Measurements from ENCODE around the gene POU6F2. TPM values are rescaled to one million over a fixed set of nuclear protein-coding genes. Genes with fewer than 3 reads are reported as not detected.
"Not testable (repeated sequence)": the region's sequence is repeated elsewhere in the genome, so short reads cannot be mapped to it uniquely, and the experiment has no call there.

The POU6F2 gene
- total and polyA plus RNA-seq, 12 donors, result 0.03 to 0.31 (median 0.19) TPM; not detected in 9

GRCh38 chr7:39321909-39322498, 344.3 kb downstream of the POU6F2 start:
- TF ChIP-seq POLR2A (IDR thresholded peaks at IDR 0.05), result no peak
- TF ChIP-seq, protein P1, sequence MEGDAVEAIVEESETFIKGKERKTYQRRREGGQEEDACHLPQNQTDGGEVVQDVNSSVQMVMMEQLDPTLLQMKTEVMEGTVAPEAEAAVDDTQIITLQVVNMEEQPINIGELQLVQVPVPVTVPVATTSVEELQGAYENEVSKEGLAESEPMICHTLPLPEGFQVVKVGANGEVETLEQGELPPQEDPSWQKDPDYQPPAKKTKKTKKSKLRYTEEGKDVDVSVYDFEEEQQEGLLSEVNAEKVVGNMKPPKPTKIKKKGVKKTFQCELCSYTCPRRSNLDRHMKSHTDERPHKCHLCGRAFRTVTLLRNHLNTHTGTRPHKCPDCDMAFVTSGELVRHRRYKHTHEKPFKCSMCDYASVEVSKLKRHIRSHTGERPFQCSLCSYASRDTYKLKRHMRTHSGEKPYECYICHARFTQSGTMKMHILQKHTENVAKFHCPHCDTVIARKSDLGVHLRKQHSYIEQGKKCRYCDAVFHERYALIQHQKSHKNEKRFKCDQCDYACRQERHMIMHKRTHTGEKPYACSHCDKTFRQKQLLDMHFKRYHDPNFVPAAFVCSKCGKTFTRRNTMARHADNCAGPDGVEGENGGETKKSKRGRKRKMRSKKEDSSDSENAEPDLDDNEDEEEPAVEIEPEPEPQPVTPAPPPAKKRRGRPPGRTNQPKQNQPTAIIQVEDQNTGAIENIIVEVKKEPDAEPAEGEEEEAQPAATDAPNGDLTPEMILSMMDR (IDR thresholded peaks at IDR 0.05), result no peak
- Histone ChIP-seq H3K27me3 (no peaks in the 10 kb centered on the region), H3K4me1 (replicated peaks in 1 of 2) (no peaks in the 10 kb centered on the region), H3K36me3 (replicated peaks in 1 of 2) (no peaks in the 10 kb centered on the region), H3K27ac (no peak overlapping the region), H3K4me3 (no peak overlapping the region), H3K9me3 (replicated peaks in 1 of 3) (no peaks in the 10 kb centered on the region)
- 51 to 73% (median 66%) methylated on average over 8 of the region's 8 CpGs for WGBS, 4 donors
- DNase-seq, result no peak
- intact Hi-C loops (cut with DNase I), result no loop called here

GRCh38 chr7:39324139-39324760, 346.5 kb downstream of the POU6F2 start:
- no peaks in the 10 kb centered on the region for H3K9me3 ChIP-seq (replicated peaks in 1 of 3)
- TF ChIP-seq, protein P1 (IDR thresholded peaks at IDR 0.05), result no peak
- TF ChIP-seq POLR2A (IDR thresholded peaks at IDR 0.05), result no peak
- DNase-seq, result no peak
- WGBS, 4 donors, result 84 to 92% (median 87%) methylated on average over 4 of the region's 4 CpGs
- no peak overlapping the region for H3K4me3 ChIP-seq
- H3K27ac ChIP-seq, result no peak overlapping the region
- no peaks in the 10 kb centered on the region for H3K36me3 ChIP-seq (replicated peaks in 1 of 2)
- no peaks in the 10 kb centered on the region for H3K27me3 ChIP-seq
- no peaks in the 10 kb centered on the region for H3K4me1 ChIP-seq (replicated peaks in 1 of 2)
- intact Hi-C loops (cut with DNase I), result no loop called here

DNA sequence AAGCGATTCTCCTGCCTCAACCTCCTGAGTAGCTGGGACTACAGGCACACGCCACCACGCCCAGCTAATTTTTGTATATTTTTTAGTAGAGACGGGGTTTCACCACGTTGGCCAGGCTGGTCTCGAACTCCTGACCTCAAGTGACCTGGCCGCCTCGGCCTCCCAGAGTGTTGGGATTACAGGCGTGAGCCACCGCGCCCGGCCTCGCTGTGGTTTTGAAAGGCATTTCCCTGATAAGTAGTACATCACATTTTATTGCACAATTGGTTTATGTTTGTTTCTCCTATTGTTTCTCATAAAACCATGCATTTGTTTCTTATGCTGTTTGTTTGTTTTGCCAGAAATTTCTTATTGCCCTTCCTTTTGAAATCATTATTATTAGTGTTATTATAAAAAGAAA, 353.9 kb downstream of the POU6F2 start:
- H3K27ac ChIP-seq; H3K4me3 ChIP-seq; H3K4me1 ChIP-seq (replicated peaks in 1 of 2); DNase-seq; H3K36me3 ChIP-seq (replicated peaks in 1 of 2); H3K27me3 ChIP-seq; intact Hi-C loops (cut with DNase I); H3K9me3 ChIP-seq (replicated peaks in 1 of 3): not testable (repeated sequence)
- 86 to 91% (median 87%) methylated on average over 13 of the region's 13 CpGs for WGBS, 4 donors

DNA sequence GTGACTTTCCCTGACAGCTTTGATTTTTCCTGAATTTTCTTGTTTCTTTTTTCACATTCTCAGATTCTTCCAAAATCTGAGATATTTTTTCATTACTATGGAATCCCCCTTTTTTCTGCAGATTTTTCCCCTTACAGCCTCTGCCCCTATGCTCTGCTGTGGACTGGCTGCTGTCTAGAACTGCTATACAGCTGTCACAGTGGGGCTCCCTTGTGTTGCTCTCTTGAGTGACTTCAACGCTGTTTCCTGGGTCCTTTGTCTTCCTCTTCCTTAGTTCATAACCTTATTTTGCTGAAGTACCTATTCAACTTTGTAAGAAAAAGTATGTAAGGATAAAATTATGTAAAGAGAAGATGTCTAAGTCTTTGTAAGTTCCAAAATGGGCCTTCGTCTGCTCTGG, 354.4 kb downstream of the POU6F2 start:
- Histone ChIP-seq H3K4me1 (replicated peaks in 1 of 2) (no peaks in the 10 kb centered on the region), H3K36me3 (replicated peaks in 1 of 2) (no peaks in the 10 kb centered on the region), H3K27ac (no peak overlapping the region), H3K9me3 (replicated peaks in 1 of 3) (no peaks in the 10 kb centered on the region), H3K27me3 (no peaks in the 10 kb centered on the region), H3K4me3 (no peak overlapping the region)
- DNase-seq, result no peak
- 64 to 83% (median 66%) methylated on average over 2 of the region's 2 CpGs for WGBS, 4 donors
- TF ChIP-seq, protein P1 (IDR thresholded peaks at IDR 0.05), result no peak
- TF ChIP-seq POLR2A (IDR thresholded peaks at IDR 0.05), result no peak
- intact Hi-C loops (cut with DNase I), result no loop called here

DNA sequence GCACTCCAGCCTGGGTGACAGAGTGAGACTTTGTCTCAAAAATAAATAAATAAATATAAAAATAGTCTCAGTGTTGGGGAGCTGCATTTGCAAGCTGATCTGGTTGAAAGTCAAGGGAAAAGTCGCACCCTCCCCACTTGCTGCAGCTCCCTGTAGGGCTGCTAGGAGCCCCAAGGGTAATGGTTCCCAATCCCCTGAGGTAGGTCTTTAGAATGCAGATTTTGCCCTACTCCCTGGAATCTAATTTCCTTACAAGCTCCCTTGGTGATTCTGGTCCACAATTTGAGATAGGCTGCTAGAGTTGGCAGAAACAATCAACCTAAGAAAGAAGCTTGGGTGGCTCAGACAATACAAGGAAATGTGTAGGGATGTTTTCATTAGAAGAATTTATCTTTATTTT, 356.0 kb downstream of the POU6F2 start:
- 65 to 92% (median 80%) methylated on average over 1 of the region's 1 CpG for WGBS, 4 donors
- no peaks in the 10 kb centered on the region for H3K9me3 ChIP-seq (replicated peaks in 1 of 3)
- no peaks in the 10 kb centered on the region for H3K36me3 ChIP-seq (replicated peaks in 1 of 2)
- no peaks in the 10 kb centered on the region for H3K4me1 ChIP-seq (replicated peaks in 1 of 2)
- TF ChIP-seq POLR2A (IDR thresholded peaks at IDR 0.05), result no peak
- TF ChIP-seq, protein P1 (IDR thresholded peaks at IDR 0.05), result no peak
- H3K27ac ChIP-seq, result no peak overlapping the region
- intact Hi-C loops (cut with DNase I), result no loop called here
- no peak for DNase-seq
- no peak overlapping the region for H3K4me3 ChIP-seq
- H3K27me3 ChIP-seq, result no peaks in the 10 kb centered on the region
